HEK293T (cell line): ENCODE measurements around the gene ATP8A2.

ENCODE experiments used
- CTCF ChIA-PET: fragments of 350-600 bp; formaldehyde crosslinking; extraction: SDS; loops from one replicate; lab custom pipeline; 2021; ENCODE audit warnings: antibody characterized with exemption, inconsistent platforms; lab: Yijun Ruan, JAX
- POLR2A ChIA-PET: fragments of 350-600 bp; formaldehyde crosslinking; extraction: SDS; loops from one replicate; lab custom pipeline; 2020; ENCODE audit warnings: antibody characterized with exemption, inconsistent platforms; lab: Yijun Ruan, JAX
- DNase-seq: peaks from one replicate; pipeline ENCODE4 v3.0.0; 2012; ENCODE audit warnings: mixed read lengths; ENCODE audit errors: extremely low spot score
- ARNT ChIP-seq: fragments of 450-650 bp; IDR thresholded peaks from 2 replicates; pipeline ENCODE4 v1.6.1; 2017; ENCODE audit warnings: mild to moderate bottlenecking
- BHLHE40 ChIP-seq: fragments of 450-650 bp; IDR thresholded peaks from 2 replicates; pipeline ENCODE4 v1.6.1; 2016; ENCODE audit warnings: mild to moderate bottlenecking, moderate library complexity, borderline replicate concordance
- CTBP1 ChIP-seq: fragments of 450-650 bp; IDR thresholded peaks from 2 replicates; pipeline ENCODE4 v1.6.1; 2016; ENCODE audit warnings: borderline replicate concordance
- ELF4 ChIP-seq: fragments of 450-650 bp; IDR thresholded peaks from 2 replicates; pipeline ENCODE4 v1.6.1; 2017; ENCODE audit warnings: antibody characterized with exemption
- FOXA1 ChIP-seq: fragments of 450-650 bp; IDR thresholded peaks from 2 replicates; pipeline ENCODE4 v1.6.1; 2016; ENCODE audit warnings: mild to moderate bottlenecking
- FOXK2 ChIP-seq: fragments of 450-650 bp; IDR thresholded peaks from 2 replicates; pipeline ENCODE4 v1.6.1; 2016; ENCODE audit warnings: mild to moderate bottlenecking
- FOXM1 ChIP-seq: fragments of 450-650 bp; IDR thresholded peaks from 2 replicates; pipeline ENCODE4 v1.6.1; 2017; ENCODE audit warnings: mild to moderate bottlenecking, borderline replicate concordance
- HDGF ChIP-seq: fragments of 450-650 bp; IDR thresholded peaks from 2 replicates; pipeline ENCODE4 v1.6.1; 2017; ENCODE audit warnings: antibody characterized with exemption, borderline replicate concordance
- L3MBTL2 ChIP-seq: fragments of 450-650 bp; conservative IDR thresholded peaks from 2 replicates; pipeline ENCODE4 v1.6.1; 2016; ENCODE audit warnings: mild to moderate bottlenecking
- LEF1 ChIP-seq: fragments of 450-650 bp; IDR thresholded peaks from 2 replicates; pipeline ENCODE4 v1.6.1; 2017; ENCODE audit warnings: mild to moderate bottlenecking, borderline replicate concordance
- NFRKB ChIP-seq: fragments of 450-650 bp; IDR thresholded peaks from 2 replicates; pipeline ENCODE4 v1.6.1; 2016; ENCODE audit warnings: mild to moderate bottlenecking, moderate library complexity
- SP1 ChIP-seq: fragments of 450-650 bp; IDR thresholded peaks from 2 replicates; pipeline ENCODE4 v1.6.1; 2017
- SUZ12 ChIP-seq: fragments of 450-650 bp; IDR thresholded peaks from 2 replicates; pipeline ENCODE4 v1.6.1; 2016; ENCODE audit warnings: mild to moderate bottlenecking
- TARDBP ChIP-seq: fragments of 450-650 bp; IDR thresholded peaks from 2 replicates; pipeline ENCODE4 v1.6.1; 2016
- ZNF384 ChIP-seq: fragments of 450-650 bp; IDR thresholded peaks from 2 replicates; pipeline ENCODE4 v1.6.1; 2016
- TF ChIP-seq, protein P1 (sequence below): fragments of 450-650 bp; IDR thresholded peaks from 2 replicates; pipeline ENCODE4 v1.6.1; 2016

The ATP8A2 gene

DNA sequence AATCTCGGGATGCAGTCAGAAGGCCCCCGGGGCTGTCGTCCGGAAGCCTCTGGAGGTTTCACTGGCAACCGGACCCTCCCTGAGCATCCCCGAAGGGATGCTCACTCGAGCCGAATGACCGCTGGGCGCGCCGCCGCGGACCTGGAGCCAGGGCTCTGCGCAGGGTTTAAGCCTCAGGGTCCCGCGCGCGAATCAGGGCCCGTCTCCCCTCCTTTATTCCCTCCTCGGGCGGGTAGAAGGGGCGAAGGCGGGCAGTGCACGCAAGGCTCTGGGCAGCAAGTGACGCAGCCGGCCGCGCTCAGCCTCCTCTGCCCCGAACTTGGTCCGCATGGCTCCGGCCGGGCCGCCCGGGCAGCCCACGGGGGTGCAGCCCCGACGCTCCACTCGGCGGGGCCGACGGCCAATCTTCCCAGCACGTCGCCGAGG lies 679.5 kb downstream of the ATP8A2 start:
- POLR2A ChIA-PET: interaction anchor here (1.1 to 1.4 kb wide), 2 partner anchors 29 to 150 kb away, joined by 3 read pairs; no protein-coding TSS in a partner anchor
- TF ChIP-seq, protein P1, sequence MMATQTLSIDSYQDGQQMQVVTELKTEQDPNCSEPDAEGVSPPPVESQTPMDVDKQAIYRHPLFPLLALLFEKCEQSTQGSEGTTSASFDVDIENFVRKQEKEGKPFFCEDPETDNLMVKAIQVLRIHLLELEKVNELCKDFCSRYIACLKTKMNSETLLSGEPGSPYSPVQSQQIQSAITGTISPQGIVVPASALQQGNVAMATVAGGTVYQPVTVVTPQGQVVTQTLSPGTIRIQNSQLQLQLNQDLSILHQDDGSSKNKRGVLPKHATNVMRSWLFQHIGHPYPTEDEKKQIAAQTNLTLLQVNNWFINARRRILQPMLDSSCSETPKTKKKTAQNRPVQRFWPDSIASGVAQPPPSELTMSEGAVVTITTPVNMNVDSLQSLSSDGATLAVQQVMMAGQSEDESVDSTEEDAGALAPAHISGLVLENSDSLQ: no peak
- TF ChIP-seq FOXA1 (no peak), FOXM1 (no peak), HDGF (no peak), L3MBTL2 (no peak), CTBP1 (no peak), NFRKB (no peak), ARNT (no peak), TARDBP (no peak), ELF4 (no peak), BHLHE40 (no peak), FOXK2 (no peak), SUZ12 (no peak)
- CTCF ChIA-PET: interaction anchor here (0.6 to 1.0 kb wide), 2 partner anchors 11 to 473 kb away, joined by 3 to 5 read pairs; no protein-coding TSS in a partner anchor
- DNase-seq: peak; percentile 8

DNA sequence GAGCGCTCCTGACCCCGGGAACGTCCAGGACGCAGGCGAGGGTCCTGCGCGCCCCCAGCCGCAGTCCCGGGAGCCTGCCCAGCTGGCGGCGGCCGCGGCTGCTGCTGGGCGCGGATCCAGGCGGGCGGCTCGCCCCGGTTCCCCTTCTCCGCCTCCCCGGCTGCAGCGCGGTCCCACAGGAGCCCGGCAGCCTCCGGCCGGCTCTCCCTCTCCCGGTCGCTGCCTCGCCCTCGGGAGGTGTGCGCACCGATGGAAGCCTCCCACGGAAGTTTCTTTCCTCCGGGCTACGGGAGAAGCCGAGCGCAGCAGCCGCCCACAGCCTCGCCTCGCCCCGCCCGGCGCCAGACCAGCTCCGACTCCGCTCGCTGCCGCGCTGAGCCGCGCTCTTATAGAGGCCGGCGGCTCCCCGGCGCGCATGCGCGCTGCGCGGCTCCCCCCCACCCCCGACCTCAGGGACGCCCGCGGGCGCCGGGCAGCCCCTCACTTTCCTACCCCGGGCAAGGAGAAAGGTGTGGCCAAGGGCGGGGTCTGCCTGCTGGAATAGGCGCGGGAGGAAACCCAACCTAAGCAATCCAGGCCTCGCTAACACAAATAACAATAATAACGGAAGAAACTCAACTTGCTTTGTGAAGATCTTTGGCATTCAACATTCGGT lies 680.0 kb downstream of the ATP8A2 start, which contains the start of gene SHISA2:
Gene SHISA2 (minus strand): TSS at position 360 of the 655 bp plus-strand sequence. CDS start 1,041 bp downstream, outside the sequence.
- peak; percentile 70 for DNase-seq
- ChIA-PET CTCF (no interaction called here), POLR2A (interaction anchor here (1.0 to 1.4 kb wide), 2 partner anchors 10 to 150 kb away, joined by 3 read pairs; no protein-coding TSS in a partner anchor)
- no peak for TF ChIP-seq FOXK2
- no peak for TF ChIP-seq ZNF384
- no peak for TF ChIP-seq FOXM1
- TF ChIP-seq, protein P1: no peak
- TF ChIP-seq TARDBP: no peak
- no peak for TF ChIP-seq NFRKB
- no peak for TF ChIP-seq SUZ12
- no peak for TF ChIP-seq BHLHE40
- TF ChIP-seq SP1: no peak
- no peak for TF ChIP-seq L3MBTL2
- no peak for TF ChIP-seq ARNT
- TF ChIP-seq LEF1: no peak
- no peak for TF ChIP-seq FOXA1
- no peak for TF ChIP-seq ELF4
- TF ChIP-seq HDGF: no peak
- TF ChIP-seq CTBP1: no peak

DNA sequence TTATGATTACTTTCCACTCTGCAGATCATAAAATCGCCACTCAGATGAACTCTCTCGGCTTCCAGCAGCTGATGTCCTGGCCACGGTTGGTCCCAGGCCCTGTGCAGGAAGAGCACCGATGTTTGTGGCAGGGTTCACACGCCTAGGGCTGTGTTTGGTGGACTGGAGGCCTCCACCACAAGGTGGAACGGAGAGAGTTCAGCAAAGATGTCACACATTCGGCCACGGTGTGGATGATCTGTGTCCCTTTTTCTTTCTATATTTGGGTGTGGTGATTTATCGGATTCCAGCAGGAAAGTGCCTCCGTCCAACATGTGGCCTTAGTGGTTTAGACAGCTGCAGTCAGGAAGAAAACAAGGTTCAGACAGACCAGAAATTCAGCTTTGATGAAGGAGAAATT lies 680.6 kb downstream of the ATP8A2 start:
- no peak for DNase-seq
- CTCF ChIA-PET: no interaction called here
- TF ChIP-seq SUZ12: no peak
- TF ChIP-seq, protein P1: no peak
- TF ChIP-seq ELF4: no peak
- no peak for TF ChIP-seq ARNT
- no peak for TF ChIP-seq NFRKB
- no peak for TF ChIP-seq FOXA1
- TF ChIP-seq L3MBTL2: no peak
- TF ChIP-seq BHLHE40: no peak
- no peak for TF ChIP-seq LEF1
- TF ChIP-seq SP1: no peak
- TF ChIP-seq TARDBP: no peak
- TF ChIP-seq HDGF: no peak
- TF ChIP-seq FOXM1: no peak
- no peak for TF ChIP-seq ZNF384
- no peak for TF ChIP-seq CTBP1
- POLR2A ChIA-PET: interaction anchor here (1.0 to 1.4 kb wide), 2 partner anchors 10 to 151 kb away, joined by 3 read pairs; no protein-coding TSS in a partner anchor

DNA sequence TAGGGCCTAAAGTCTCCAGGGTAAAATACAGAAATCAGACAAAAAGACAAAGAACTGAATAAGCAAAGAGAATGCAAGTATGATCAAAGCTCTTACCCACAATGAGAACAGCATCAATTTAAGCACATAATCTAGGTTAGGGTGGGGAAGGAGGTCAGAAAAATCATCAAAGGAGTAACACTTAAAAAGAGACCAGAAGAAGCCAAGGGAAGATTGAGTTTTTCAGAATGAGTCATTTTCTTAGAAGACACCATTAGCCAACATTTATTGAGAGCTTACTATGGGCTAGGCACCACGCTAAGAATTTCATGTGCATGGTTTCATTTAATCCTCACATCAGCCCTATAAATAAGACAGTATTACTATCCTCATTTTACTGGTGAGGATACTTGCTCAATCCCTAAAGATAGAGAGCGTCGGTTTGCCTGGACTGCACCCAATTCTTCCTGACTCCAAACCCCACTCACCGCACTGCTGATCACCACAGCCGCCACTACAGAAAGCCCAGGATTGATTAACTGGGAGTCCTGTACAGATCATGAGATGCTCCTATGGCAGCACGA lies 681.7 kb downstream of the ATP8A2 start:
- CTCF ChIA-PET: no interaction called here
- TF ChIP-seq ZNF384: no peak
- no peak for TF ChIP-seq HDGF
- no peak for TF ChIP-seq L3MBTL2
- no peak for TF ChIP-seq TARDBP
- TF ChIP-seq FOXA1: no peak
- TF ChIP-seq SUZ12: no peak
- no peak for TF ChIP-seq NFRKB
- TF ChIP-seq LEF1: no peak
- TF ChIP-seq SP1: no peak
- TF ChIP-seq ARNT: no peak
- TF ChIP-seq, protein P1: no peak
- TF ChIP-seq CTBP1: no peak
- TF ChIP-seq ELF4: no peak
- TF ChIP-seq FOXM1: no peak
- no peak for TF ChIP-seq BHLHE40
- TF ChIP-seq FOXK2: no peak
- POLR2A ChIA-PET: no interaction called here
- DNase-seq: no peak

DNA sequence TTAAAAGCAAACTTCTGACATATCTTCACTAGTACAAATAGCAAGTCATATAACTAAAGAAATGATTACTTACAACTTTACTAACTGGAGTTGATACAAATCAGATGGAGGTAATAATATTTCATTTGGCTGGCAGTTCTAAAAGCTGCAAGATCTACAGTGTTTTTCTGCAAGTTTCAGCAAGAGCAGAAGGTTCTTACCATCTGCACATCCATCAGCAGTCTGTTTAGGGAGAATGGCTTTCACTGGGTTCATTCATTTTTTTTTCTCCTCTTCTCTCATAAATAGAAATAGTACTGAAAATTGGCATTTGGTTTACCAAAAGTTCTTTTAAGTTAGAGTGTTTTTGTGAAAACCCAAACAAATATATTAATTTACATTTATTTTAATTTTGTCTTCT lies 683.1 kb downstream of the ATP8A2 start:
- ChIA-PET POLR2A (no interaction called here), CTCF (no interaction called here)
- TF ChIP-seq CTBP1: no peak
- no peak for TF ChIP-seq FOXK2
- TF ChIP-seq TARDBP: no peak
- TF ChIP-seq ARNT: no peak
- TF ChIP-seq L3MBTL2: no peak
- TF ChIP-seq, protein P1: no peak
- no peak for TF ChIP-seq HDGF
- no peak for TF ChIP-seq ZNF384
- TF ChIP-seq BHLHE40: no peak
- DNase-seq: no peak
